ENCODE data around the gene JDP2.

JDP2 gene

GRCh38 chr14:75399843-75400775 lies 27.7 kb upstream of the JDP2 start:
- no peak for TF ChIP-seq CTCF (IDR thresholded peaks at IDR 0.05; ENCODE audit: low read depth, low read length)
- DNase-seq (ENCODE audit: extremely low read depth, low read depth), result no peak

GRCh38 chr14:75401361-75401760 lies 26.5 kb upstream of the JDP2 start:
- no peak for TF ChIP-seq CTCF (IDR thresholded peaks at IDR 0.05; ENCODE audit: low read depth, low read length)
- peak; percentile 32 for DNase-seq (ENCODE audit: extremely low read depth, low read depth)

- no peak for DNase-seq (ENCODE audit: extremely low read depth, low read depth)
- no peak for TF ChIP-seq CTCF (IDR thresholded peaks at IDR 0.05; ENCODE audit: low read depth, low read length)
These were observed 24.9 kb upstream of the JDP2 start for GRCh38 chr14:75402867-75403413.

GRCh38 chr14:75404847-75405246 lies 23.0 kb upstream of the JDP2 start:
- no peak for TF ChIP-seq CTCF (IDR thresholded peaks at IDR 0.05; ENCODE audit: low read depth, low read length)
- no peak for DNase-seq (ENCODE audit: extremely low read depth, low read depth)

GRCh38 chr14:75406102-75406501 lies 21.7 kb upstream of the JDP2 start:
- no peak for DNase-seq (ENCODE audit: extremely low read depth, low read depth)
- no peak for TF ChIP-seq CTCF (IDR thresholded peaks at IDR 0.05; ENCODE audit: low read depth, low read length)

GRCh38 chr14:75406856-75407255 lies 21.0 kb upstream of the JDP2 start:
- TF ChIP-seq CTCF (IDR thresholded peaks at IDR 0.05; ENCODE audit: low read depth, low read length), result no peak
- DNase-seq (ENCODE audit: extremely low read depth, low read depth), result no peak

Data from AG09319 (cell line).